Kidney (tissue), 14 donors: Measurements from ENCODE around the gene PRDM8. TPM values are rescaled to one million over a fixed set of nuclear protein-coding genes. Genes with fewer than 3 reads are reported as not detected.

ENCODE experiments used
- DNase-seq, 5 donors: peaks; one replicate each; pipeline ENCODE4 v3.0.0-alpha.2; 2013 to 2020
- FAIRE-seq: peaks from 2 replicates; lab custom pipeline; 2012; peaks lifted over from hg19 to GRCh38; lab: Jason Lieb, UNC
- H3K27ac ChIP-seq, 2 donors: one replicate each; pipeline ENCODE4 v1.7.0; 2013; ENCODE audit warnings: low read depth in 2 of 2, low read length in 2 of 2, inconsistent platforms in 1 of 2
- H3K27me3 ChIP-seq: one replicate; pipeline ENCODE4 v1.7.1; 2013; ENCODE audit warnings: low read length, inconsistent platforms; ENCODE audit not compliant: control insufficient read depth, insufficient read depth
- H3K36me3 ChIP-seq, 3 donors: one replicate each; pipeline versions ENCODE4 v1.7.0 to v1.7.1; 2013; ENCODE audit warnings: low read length in 3 of 3, control low read depth in 1 of 3, inconsistent platforms in 1 of 3; ENCODE audit not compliant: insufficient read depth in 3 of 3, control insufficient read depth in 2 of 3
- H3K4me1 ChIP-seq, 3 donors: one replicate each; pipeline versions ENCODE4 v1.7.0 to v1.7.1; 2013; ENCODE audit warnings: low read length in 3 of 3, inconsistent platforms in 1 of 3, low read depth in 1 of 3; ENCODE audit not compliant: control insufficient read depth in 2 of 3, insufficient read depth in 2 of 3
- H3K4me3 ChIP-seq, 3 donors: one replicate each; pipeline versions ENCODE4 v1.7.0 to v1.8.1; 2013; ENCODE audit warnings: low read length in 3 of 3, control low read depth in 1 of 3, inconsistent platforms in 1 of 3
- H3K9ac ChIP-seq, 3 donors: one replicate each; pipeline versions ENCODE4 v1.7.0 to v1.7.1; 2013; ENCODE audit warnings: low read length in 3 of 3, control low read depth in 1 of 3, inconsistent platforms in 1 of 3
- H3K9me3 ChIP-seq, 3 donors: one replicate each; pipeline versions ENCODE4 v1.7.0 to v1.7.1; 2013; ENCODE audit warnings: low read length in 3 of 3, control low read depth in 1 of 3, inconsistent platforms in 1 of 3; ENCODE audit not compliant: control insufficient read depth in 2 of 3, insufficient read depth in 1 of 3
- intact Hi-C: fragments of 100-400 bp; cut with DNase I; formaldehyde crosslinking; loops from one replicate; pipeline ENCODE4 v1.11.1; 2022
- polyA plus RNA-seq: library from polyadenylated mRNA; stranded (reverse); fragments of 350-450 nt; fragmentation: Illumina TruSeq; extraction: RNeasy Lipid Tissue Mini Kit (QIAGEN cat#74804); gene quantifications from one replicate; pipeline ENCODE4 v1.2.3, GENCODE V29; 2014; ENCODE audit warnings: low read depth, low replicate concordance; ENCODE audit not compliant: insufficient read depth
- total RNA-seq: library from RNA; stranded (reverse); fragmentation: NEBNext Ultra II Directional; extraction: Animal tissue kit (Norgen Biotek cat#: 25700); gene quantifications from one replicate; pipeline ENCODE4 v1.2.1, GENCODE V29; 2021
- TF ChIP-seq, protein P1 (sequence below): IDR thresholded peaks from 3 replicates; pipeline ENCODE4 v1.5.1; 2012; ENCODE audit warnings: mild to moderate bottlenecking, moderate library complexity, borderline replicate concordance; ENCODE audit not compliant: insufficient read depth; ENCODE audit errors: extremely low read depth
- donor health status: control.
- donor health status: control.
- donor health status: control.
- donor health status: control.
- donor health status: control.
- donor health status: DM: yes; HTN: yes; CAD: no.
- donor health status: Normal renal cell carcinoma (clear cell type).

PRDM8 gene
- total and polyA plus RNA-seq, 2 donors from 2014 or later = 0.75 to 4.2 TPM

GRCh38 chr4:80183250-80184052, 13.9 kb upstream of the PRDM8 start:
- DNase-seq (peak in 3 of 5 donors; percentile 69 to 81 (median 73)), FAIRE-seq (no peak)
- Histone ChIP-seq H3K36me3 (no peaks in the 10 kb centered on the region), H3K4me1 (peaks cover 0 to 13% (median 10%) of the 10 kb centered on the region in 3 donors), H3K4me3 (peak overlapping the region in 2 of 3 donors; percentile 42 to 65), H3K9ac (peak overlapping the region in 1 of 3 donors; percentile 9), H3K27me3 (peaks cover 34% of the 10 kb centered on the region), H3K9me3 (peaks cover 0 to 3% (median 3%) of the 10 kb centered on the region in 3 donors), H3K27ac (peak overlapping the region in 1 of 2 donors; percentile 17)
- intact Hi-C loops = no loop called here
- TF ChIP-seq, protein P1, sequence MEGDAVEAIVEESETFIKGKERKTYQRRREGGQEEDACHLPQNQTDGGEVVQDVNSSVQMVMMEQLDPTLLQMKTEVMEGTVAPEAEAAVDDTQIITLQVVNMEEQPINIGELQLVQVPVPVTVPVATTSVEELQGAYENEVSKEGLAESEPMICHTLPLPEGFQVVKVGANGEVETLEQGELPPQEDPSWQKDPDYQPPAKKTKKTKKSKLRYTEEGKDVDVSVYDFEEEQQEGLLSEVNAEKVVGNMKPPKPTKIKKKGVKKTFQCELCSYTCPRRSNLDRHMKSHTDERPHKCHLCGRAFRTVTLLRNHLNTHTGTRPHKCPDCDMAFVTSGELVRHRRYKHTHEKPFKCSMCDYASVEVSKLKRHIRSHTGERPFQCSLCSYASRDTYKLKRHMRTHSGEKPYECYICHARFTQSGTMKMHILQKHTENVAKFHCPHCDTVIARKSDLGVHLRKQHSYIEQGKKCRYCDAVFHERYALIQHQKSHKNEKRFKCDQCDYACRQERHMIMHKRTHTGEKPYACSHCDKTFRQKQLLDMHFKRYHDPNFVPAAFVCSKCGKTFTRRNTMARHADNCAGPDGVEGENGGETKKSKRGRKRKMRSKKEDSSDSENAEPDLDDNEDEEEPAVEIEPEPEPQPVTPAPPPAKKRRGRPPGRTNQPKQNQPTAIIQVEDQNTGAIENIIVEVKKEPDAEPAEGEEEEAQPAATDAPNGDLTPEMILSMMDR = no peak

GRCh38 chr4:80184053-80184824, 13.1 kb upstream of the PRDM8 start:
- Histone ChIP-seq H3K9ac (peak overlapping the region; percentile 4 to 22 (median 9)), H3K4me3 (peak overlapping the region; percentile 44 to 65 (median 63)), H3K27ac (peak overlapping the region in 1 of 2 donors; percentile 28), H3K27me3 (peaks cover 41% of the 10 kb centered on the region), H3K36me3 (no peaks in the 10 kb centered on the region), H3K4me1 (peaks cover 0 to 13% (median 10%) of the 10 kb centered on the region in 3 donors), H3K9me3 (no peaks in the 10 kb centered on the region)
- DNase-seq (peak; percentile 83 to 95 (median 88)), FAIRE-seq (no peak)
- TF ChIP-seq, protein P1 = peak; percentile 56
- intact Hi-C loops = no loop called here

DNA sequence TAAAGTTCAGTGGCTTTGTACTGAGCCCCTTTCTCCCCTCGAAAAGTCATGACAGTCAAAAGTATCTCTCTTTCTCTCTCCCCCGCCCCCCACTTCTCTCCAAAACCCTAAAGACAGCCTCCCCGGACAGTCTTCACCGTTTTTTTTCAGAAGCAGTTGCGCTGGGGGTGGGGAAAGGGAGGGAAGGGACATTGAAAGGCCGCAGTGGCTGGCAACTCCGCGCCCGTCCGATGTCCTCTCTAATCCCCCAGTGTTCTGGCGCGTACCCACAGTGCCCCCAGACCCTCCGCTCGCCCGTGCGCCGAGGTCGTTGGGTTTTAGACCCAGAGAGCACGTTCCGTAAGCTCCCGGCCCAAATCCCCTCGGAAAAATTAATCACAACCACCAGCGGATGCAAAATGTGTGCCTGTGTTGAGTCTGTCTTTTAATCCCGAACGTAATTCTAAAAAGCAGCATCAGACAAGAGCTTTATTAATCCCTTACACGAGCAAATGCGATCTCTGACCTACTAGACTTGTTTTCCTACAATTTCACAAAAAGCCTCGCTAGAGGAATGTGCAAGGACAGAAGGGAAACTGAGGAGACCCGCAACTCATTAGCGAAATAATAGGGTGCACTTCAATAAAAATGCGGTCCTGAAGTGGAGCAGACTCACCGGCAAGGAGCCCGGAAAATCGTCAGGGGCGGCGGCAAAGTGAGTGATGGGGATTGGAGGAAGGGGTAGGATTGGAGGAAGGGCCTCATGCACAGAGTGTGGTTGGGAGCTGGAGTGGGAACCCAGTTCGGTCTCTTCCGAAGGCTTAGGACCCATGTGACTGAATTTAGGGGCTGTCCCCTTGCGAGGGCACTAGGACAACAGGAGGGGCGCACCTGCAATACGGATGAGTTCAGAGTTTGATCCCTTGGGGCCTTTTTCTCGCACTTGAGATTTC, 12.2 kb upstream of the PRDM8 start:
- Histone ChIP-seq H3K4me3 (peak overlapping the region; percentile 44 to 65 (median 63)), H3K27me3 (peaks cover 50% of the 10 kb centered on the region), H3K4me1 (peaks cover 0 to 16% (median 10%) of the 10 kb centered on the region in 3 donors), H3K27ac (no peak overlapping the region), H3K9me3 (no peaks in the 10 kb centered on the region), H3K9ac (peak overlapping the region in 2 of 3 donors; percentile 4 to 22), H3K36me3 (no peaks in the 10 kb centered on the region)
- peak in 1 of 5 donors; percentile 72 for DNase-seq
- FAIRE-seq = no peak
- intact Hi-C loops = no loop called here
- TF ChIP-seq, protein P1 = no peak
